WTC11 (cell line): ENCODE data around the gene SAXO2.
"Not testable (repeated sequence)": the region's sequence is repeated elsewhere in the genome, so short reads cannot be mapped to it uniquely, and the experiment has no call there.

ENCODE experiments used
- ATF2 ChIP-seq: sonication (generic); formaldehyde crosslinking; IDR thresholded peaks from 2 replicates; pipeline ENCODE4 v1.8.1; 2022; ENCODE audit warnings: low read depth, missing genetic modification reagents, borderline replicate concordance
- ATF3 ChIP-seq: sonication (generic); formaldehyde crosslinking; conservative IDR thresholded peaks from 2 replicates; pipeline ENCODE4 v1.8.1; 2022; ENCODE audit warnings: mild to moderate bottlenecking, missing genetic modification reagents
- CREB1 ChIP-seq: sonication (generic); formaldehyde crosslinking; IDR thresholded peaks from 2 replicates; pipeline ENCODE4 v1.8.0; 2023; ENCODE audit warnings: mild to moderate bottlenecking, missing genetic modification reagents
- CREM ChIP-seq: sonication (generic); formaldehyde crosslinking; IDR thresholded peaks from 2 replicates; pipeline ENCODE4 v1.8.1; 2022; ENCODE audit warnings: mild to moderate bottlenecking, missing genetic modification reagents, moderate library complexity
- CTCF ChIP-seq: fragments of 200-600 bp; IDR thresholded peaks from 2 replicates; pipeline ENCODE4 v1.8.0; 2022; ENCODE audit warnings: antibody characterized with exemption
- E2F1 ChIP-seq: sonication (generic); formaldehyde crosslinking; IDR thresholded peaks from 2 replicates; pipeline ENCODE4 v1.8.0; 2022; ENCODE audit warnings: mild to moderate bottlenecking, missing genetic modification reagents
- ESRRA ChIP-seq: sonication (generic); formaldehyde crosslinking; IDR thresholded peaks from 2 replicates; pipeline ENCODE4 v1.8.1; 2022; ENCODE audit warnings: mild to moderate bottlenecking, missing genetic modification reagents, borderline replicate concordance
- JUN ChIP-seq: sonication (generic); formaldehyde crosslinking; IDR thresholded peaks from 2 replicates; pipeline ENCODE4 v1.8.0; 2023; ENCODE audit warnings: mild to moderate bottlenecking, missing genetic modification reagents
- KAT7 ChIP-seq: sonication (generic); formaldehyde crosslinking; IDR thresholded peaks from 2 replicates; pipeline ENCODE4 v1.8.1; 2023; ENCODE audit warnings: missing genetic modification reagents, mild to moderate bottlenecking, borderline replicate concordance
- MAX ChIP-seq: sonication (generic); formaldehyde crosslinking; IDR thresholded peaks from 2 replicates; pipeline ENCODE4 v1.8.0; 2022; ENCODE audit warnings: mild to moderate bottlenecking, missing genetic modification reagents
- NR3C1 ChIP-seq: sonication (generic); formaldehyde crosslinking; conservative IDR thresholded peaks from 2 replicates; pipeline ENCODE4 v1.8.1; 2023; ENCODE audit warnings: low read depth, mild to moderate bottlenecking, missing genetic modification reagents
- TEAD4 ChIP-seq: sonication (generic); formaldehyde crosslinking; IDR thresholded peaks from 2 replicates; pipeline ENCODE4 v1.8.0; 2022; ENCODE audit warnings: mild to moderate bottlenecking, missing genetic modification reagents

GRCh38 chr15:82243644-82244043 lies 19.0 kb upstream of the SAXO2 start:
- TF ChIP-seq ATF2 (CRISPR knock-in tag); CTCF; MAX; KAT7; CREM (CRISPR knock-in tag); TEAD4 (CRISPR knock-in tag); JUN; ATF3 (CRISPR knock-in tag); NR3C1 (CRISPR knock-in tag); CREB1 (CRISPR knock-in tag); E2F1 (CRISPR knock-in tag); ESRRA (CRISPR knock-in tag): not testable (repeated sequence)
